HepG2 (cell line): ENCODE results near the gene TBX3. TPM values are rescaled to one million over a fixed set of nuclear protein-coding genes. Genes with fewer than 3 reads are reported as not detected.

ENCODE experiments used
- FOXA1 ChIP-seq, 2 experiments: fragments of 450-650 bp in 1 of 2; sonication (generic) in 1 of 2; formaldehyde crosslinking in 1 of 2; IDR thresholded peaks; 2 replicates each; pipeline versions ENCODE4 v1.4.0 to v1.6.1; 2016 to 2020; ENCODE audit warnings: missing genetic modification reagents in 1 of 2
- HDAC1 ChIP-seq: sonication (generic); formaldehyde crosslinking; IDR thresholded peaks from 2 replicates; pipeline ENCODE4 v1.5.1; 2020; ENCODE audit warnings: mild to moderate bottlenecking, missing genetic modification reagents
- KDM3A ChIP-seq: IDR thresholded peaks from 2 replicates; pipeline ENCODE4 v1.6.1; 2018; ENCODE audit warnings: low read depth, missing compliant biosample characterization
- MAF1 ChIP-seq: sonication (generic); formaldehyde crosslinking; IDR thresholded peaks from 2 replicates; pipeline ENCODE4 v1.5.0; 2020; ENCODE audit warnings: missing genetic modification reagents, borderline replicate concordance
- MIXL1 ChIP-seq: IDR thresholded peaks from 2 replicates; pipeline ENCODE4 v1.6.1; 2016
- MYC ChIP-seq: sonication (generic); formaldehyde crosslinking; IDR thresholded peaks from 2 replicates; pipeline ENCODE4 v1.9.0; 2021; ENCODE audit warnings: missing genetic modification reagents, borderline replicate concordance
- NR2C2 ChIP-seq: sonication (generic); formaldehyde crosslinking; IDR thresholded peaks from 2 replicates; pipeline ENCODE4 v1.4.0; 2020; ENCODE audit warnings: missing genetic modification reagents, mild to moderate bottlenecking, moderate library complexity, borderline replicate concordance
- NR2F6 ChIP-seq, 2 experiments: IDR thresholded peaks; 2 replicates each; pipeline ENCODE4 v1.6.1; 2016; ENCODE audit warnings: antibody characterized with exemption in 1 of 2, mild to moderate bottlenecking in 1 of 2
- POLR2A ChIP-seq, 2 experiments: IDR thresholded peaks; 2 replicates each; pipeline ENCODE4 v1.6.1; 2011; ENCODE audit warnings: low read depth in 2 of 2, low read length in 2 of 2, mild to moderate bottlenecking in 1 of 2, moderate library complexity in 1 of 2; ENCODE audit not compliant: insufficient read depth in 1 of 2
- RAD51 ChIP-seq: fragments of 450-650 bp; IDR thresholded peaks from 2 replicates; pipeline ENCODE4 v1.6.1; 2016; ENCODE audit warnings: borderline replicate concordance
- SAP130 ChIP-seq: IDR thresholded peaks from 2 replicates; pipeline ENCODE4 v1.6.1; 2016; ENCODE audit warnings: low read depth
- ZNF451 ChIP-seq: sonication (generic); formaldehyde crosslinking; IDR thresholded peaks from 2 replicates; pipeline ENCODE4 v1.5.0; 2020; ENCODE audit warnings: mild to moderate bottlenecking, missing genetic modification reagents
- ZNF577 ChIP-seq: sonication (generic); formaldehyde crosslinking; IDR thresholded peaks from 2 replicates; pipeline ENCODE4 v1.4.0; 2020; ENCODE audit warnings: mild to moderate bottlenecking, low read depth, missing genetic modification reagents, borderline replicate concordance
- ZNF788 ChIP-seq: sonication (generic); formaldehyde crosslinking; IDR thresholded peaks from 2 replicates; pipeline ENCODE4 v1.5.0; 2020; ENCODE audit warnings: mild to moderate bottlenecking, missing genetic modification reagents, borderline replicate concordance
- ZNF878 ChIP-seq: sonication (generic); formaldehyde crosslinking; IDR thresholded peaks from 2 replicates; pipeline ENCODE4 v1.8.1; 2023; ENCODE audit warnings: mild to moderate bottlenecking, missing genetic modification reagents, moderate library complexity
- ZSCAN25 ChIP-seq: sonication (generic); formaldehyde crosslinking; IDR thresholded peaks from 2 replicates; pipeline ENCODE4 v1.8.0; 2022; ENCODE audit warnings: mild to moderate bottlenecking, missing genetic modification reagents
- polyA plus RNA-seq, 8 experiments: library from polyadenylated mRNA; depleted of rRNA in 3 of 8; stranded (reverse) in 7 of 8; unstranded in 1 of 8; fragments of >200 nt; fragmentation: Illumina TruSeq in 4 of 8; extraction: Trizol in 4 of 8; gene quantifications; 2 replicates each; pipeline versions ENCODE4 v1.2.1 to v1.2.3, GENCODE V29; 2011 to 2016; ENCODE audit warnings: low read depth in 4 of 8, missing spikeins in 1 of 8, mixed read lengths in 1 of 8; ENCODE audit not compliant: insufficient read depth in 1 of 8
- total RNA-seq, 5 experiments: library from RNA; depleted of rRNA; stranded (reverse); fragments of >200 nt; fragmentation: Illumina TruSeq; extraction: Trizol; gene quantifications; 2 replicates each; pipeline ENCODE4 v1.2.3, GENCODE V29; 2016; ENCODE audit warnings: low read depth in 1 of 5
- TF ChIP-seq, protein P1 (sequence below): sonication (generic); formaldehyde crosslinking; IDR thresholded peaks from 2 replicates; pipeline ENCODE4 v1.4.0; 2020; ENCODE audit warnings: missing genetic modification reagents
- TF ChIP-seq, protein P2 (sequence below): sonication (generic); formaldehyde crosslinking; IDR thresholded peaks from 2 replicates; pipeline ENCODE4 v1.4.0; 2020; ENCODE audit warnings: missing genetic modification reagents
- TF ChIP-seq, protein P3 (sequence below): sonication (generic); formaldehyde crosslinking; conservative IDR thresholded peaks from 2 replicates; pipeline ENCODE4 v1.4.0; 2020; ENCODE audit warnings: mild to moderate bottlenecking, missing genetic modification reagents, moderate library complexity
- TF ChIP-seq, protein P4 (sequence below): sonication (generic); formaldehyde crosslinking; IDR thresholded peaks from 2 replicates; pipeline ENCODE4 v1.5.0; 2020; ENCODE audit warnings: mild to moderate bottlenecking, missing genetic modification reagents, borderline replicate concordance

TBX3 gene
- total and polyA plus RNA-seq, 2 of the 13 experiments (the other 11 are each of a cell fraction or from before 2014, with no cell fraction given), result 27.1 to 42.4 TPM

DNA sequence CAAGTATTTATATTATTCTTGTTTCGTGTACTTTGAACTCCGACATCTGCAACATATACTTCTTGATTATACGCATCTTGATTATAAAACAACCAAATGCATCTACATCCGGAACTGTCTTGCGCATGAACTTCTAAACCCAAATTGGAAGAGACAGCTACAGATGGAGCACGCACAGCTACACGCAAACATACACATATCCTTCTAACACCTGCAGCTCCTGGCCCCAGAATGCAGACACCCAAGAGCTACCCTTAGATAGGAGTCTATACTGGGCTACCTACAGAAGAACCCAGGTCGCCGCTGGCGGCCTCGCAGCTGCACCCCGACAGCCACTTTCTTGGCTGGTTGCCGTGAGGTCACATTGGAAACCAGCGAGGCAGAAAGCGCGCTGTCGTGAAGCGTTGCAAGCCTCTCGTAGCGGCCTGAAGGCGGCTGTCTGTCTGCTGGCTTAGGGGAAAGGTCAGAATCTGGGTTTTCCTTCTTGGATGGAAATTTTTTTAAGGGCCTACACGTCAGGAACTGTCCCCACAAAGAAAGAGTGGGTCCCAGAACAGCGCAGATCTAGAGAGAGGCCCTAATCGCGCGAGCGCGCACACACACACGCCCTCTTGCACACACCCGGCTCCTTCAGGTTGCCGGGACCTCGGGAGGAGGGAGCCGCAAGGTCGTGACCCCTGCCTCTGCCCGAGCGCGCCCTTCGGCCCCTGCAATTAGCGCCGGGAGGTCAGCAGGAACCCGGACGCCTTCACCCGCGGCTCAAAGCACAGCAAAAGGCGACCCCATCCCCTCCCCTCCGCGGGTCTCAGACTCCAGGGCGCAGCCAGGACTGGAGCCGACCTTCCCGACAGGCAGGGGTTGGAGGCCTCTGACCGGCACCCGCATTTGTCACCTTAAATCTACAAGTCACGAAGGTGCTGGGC is 17.0 kb downstream of the TBX3 start (continued):
- TF ChIP-seq, protein P1, sequence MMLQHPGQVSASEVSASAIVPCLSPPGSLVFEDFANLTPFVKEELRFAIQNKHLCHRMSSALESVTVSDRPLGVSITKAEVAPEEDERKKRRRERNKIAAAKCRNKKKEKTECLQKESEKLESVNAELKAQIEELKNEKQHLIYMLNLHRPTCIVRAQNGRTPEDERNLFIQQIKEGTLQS (CRISPR knock-in tag), result no peak
- TF ChIP-seq HDAC1 (CRISPR knock-in tag) (peak; percentile 63; the same call in 1 of the 2 replicates), ZNF878 (0 out of 2 replicates have a peak, but pooled peaks have one; percentile 54), KDM3A (CRISPR knock-in tag) (0 out of 2 replicates have a peak, but pooled peaks have one; percentile 58), ZNF451 (no peak), ZSCAN25 (CRISPR knock-in tag) (no peak), MAF1 (CRISPR knock-in tag) (no peak), ZNF577 (CRISPR knock-in tag) (no peak), MYC (peak; percentile 40; the same call in 1 of the 2 replicates), ZNF788 (CRISPR knock-in tag) (peak; percentile 41; the same call in 1 of the 2 replicates), RAD51 (no peak), NR2F6 (IDR thresholded peaks at IDR 0.05) (peak; percentile 91), NR2F6 (CRISPR knock-in tag; IDR thresholded peaks at IDR 0.05) (peak; percentile 96), POLR2A (IDR thresholded peaks at IDR 0.05; ENCODE audit: insufficient read depth in 1 of 2, low read depth in 2 of 2, low read length in 2 of 2) (peak in 1 of 2 experiments; percentile 28; a peak in 1 of 4 replicates), FOXA1 (IDR thresholded peaks at IDR 0.05) (no peak), FOXA1 (CRISPR knock-in tag; IDR thresholded peaks at IDR 0.05) (0 out of 2 replicates have a peak, but pooled peaks have one; percentile 19), NR2C2 (CRISPR knock-in tag) (peak; percentile 84), SAP130 (CRISPR knock-in tag) (peak; percentile 50), MIXL1 (no peak)
- TF ChIP-seq, protein P2, sequence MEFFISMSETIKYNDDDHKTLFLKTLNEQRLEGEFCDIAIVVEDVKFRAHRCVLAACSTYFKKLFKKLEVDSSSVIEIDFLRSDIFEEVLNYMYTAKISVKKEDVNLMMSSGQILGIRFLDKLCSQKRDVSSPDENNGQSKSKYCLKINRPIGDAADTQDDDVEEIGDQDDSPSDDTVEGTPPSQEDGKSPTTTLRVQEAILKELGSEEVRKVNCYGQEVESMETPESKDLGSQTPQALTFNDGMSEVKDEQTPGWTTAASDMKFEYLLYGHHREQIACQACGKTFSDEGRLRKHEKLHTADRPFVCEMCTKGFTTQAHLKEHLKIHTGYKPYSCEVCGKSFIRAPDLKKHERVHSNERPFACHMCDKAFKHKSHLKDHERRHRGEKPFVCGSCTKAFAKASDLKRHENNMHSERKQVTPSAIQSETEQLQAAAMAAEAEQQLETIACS (CRISPR knock-in tag), result 0 out of 2 replicates have a peak, but pooled peaks have one; percentile 47
- TF ChIP-seq, protein P3, sequence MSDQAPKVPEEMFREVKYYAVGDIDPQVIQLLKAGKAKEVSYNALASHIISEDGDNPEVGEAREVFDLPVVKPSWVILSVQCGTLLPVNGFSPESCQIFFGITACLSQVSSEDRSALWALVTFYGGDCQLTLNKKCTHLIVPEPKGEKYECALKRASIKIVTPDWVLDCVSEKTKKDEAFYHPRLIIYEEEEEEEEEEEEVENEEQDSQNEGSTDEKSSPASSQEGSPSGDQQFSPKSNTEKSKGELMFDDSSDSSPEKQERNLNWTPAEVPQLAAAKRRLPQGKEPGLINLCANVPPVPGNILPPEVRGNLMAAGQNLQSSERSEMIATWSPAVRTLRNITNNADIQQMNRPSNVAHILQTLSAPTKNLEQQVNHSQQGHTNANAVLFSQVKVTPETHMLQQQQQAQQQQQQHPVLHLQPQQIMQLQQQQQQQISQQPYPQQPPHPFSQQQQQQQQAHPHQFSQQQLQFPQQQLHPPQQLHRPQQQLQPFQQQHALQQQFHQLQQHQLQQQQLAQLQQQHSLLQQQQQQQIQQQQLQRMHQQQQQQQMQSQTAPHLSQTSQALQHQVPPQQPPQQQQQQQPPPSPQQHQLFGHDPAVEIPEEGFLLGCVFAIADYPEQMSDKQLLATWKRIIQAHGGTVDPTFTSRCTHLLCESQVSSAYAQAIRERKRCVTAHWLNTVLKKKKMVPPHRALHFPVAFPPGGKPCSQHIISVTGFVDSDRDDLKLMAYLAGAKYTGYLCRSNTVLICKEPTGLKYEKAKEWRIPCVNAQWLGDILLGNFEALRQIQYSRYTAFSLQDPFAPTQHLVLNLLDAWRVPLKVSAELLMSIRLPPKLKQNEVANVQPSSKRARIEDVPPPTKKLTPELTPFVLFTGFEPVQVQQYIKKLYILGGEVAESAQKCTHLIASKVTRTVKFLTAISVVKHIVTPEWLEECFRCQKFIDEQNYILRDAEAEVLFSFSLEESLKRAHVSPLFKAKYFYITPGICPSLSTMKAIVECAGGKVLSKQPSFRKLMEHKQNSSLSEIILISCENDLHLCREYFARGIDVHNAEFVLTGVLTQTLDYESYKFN (CRISPR knock-in tag), result 0 out of 2 replicates have a peak, but pooled peaks have one; percentile 46
- TF ChIP-seq, protein P4, sequence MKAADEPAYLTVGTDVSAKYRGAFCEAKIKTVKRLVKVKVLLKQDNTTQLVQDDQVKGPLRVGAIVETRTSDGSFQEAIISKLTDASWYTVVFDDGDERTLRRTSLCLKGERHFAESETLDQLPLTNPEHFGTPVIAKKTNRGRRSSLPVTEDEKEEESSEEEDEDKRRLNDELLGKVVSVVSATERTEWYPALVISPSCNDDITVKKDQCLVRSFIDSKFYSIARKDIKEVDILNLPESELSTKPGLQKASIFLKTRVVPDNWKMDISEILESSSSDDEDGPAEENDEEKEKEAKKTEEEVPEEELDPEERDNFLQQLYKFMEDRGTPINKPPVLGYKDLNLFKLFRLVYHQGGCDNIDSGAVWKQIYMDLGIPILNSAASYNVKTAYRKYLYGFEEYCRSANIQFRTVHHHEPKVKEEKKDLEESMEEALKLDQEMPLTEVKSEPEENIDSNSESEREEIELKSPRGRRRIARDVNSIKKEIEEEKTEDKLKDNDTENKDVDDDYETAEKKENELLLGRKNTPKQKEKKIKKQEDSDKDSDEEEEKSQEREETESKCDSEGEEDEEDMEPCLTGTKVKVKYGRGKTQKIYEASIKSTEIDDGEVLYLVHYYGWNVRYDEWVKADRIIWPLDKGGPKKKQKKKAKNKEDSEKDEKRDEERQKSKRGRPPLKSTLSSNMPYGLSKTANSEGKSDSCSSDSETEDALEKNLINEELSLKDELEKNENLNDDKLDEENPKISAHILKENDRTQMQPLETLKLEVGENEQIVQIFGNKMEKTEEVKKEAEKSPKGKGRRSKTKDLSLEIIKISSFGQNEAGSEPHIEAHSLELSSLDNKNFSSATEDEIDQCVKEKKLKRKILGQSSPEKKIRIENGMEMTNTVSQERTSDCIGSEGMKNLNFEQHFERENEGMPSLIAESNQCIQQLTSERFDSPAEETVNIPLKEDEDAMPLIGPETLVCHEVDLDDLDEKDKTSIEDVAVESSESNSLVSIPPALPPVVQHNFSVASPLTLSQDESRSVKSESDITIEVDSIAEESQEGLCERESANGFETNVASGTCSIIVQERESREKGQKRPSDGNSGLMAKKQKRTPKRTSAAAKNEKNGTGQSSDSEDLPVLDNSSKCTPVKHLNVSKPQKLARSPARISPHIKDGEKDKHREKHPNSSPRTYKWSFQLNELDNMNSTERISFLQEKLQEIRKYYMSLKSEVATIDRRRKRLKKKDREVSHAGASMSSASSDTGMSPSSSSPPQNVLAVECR (CRISPR knock-in tag), result no peak
